RWPE1 (cell line): ENCODE data around the gene CCDC83.

ENCODE experiments used
- CTCF ChIA-PET: fragments of 350-600 bp; sonication (Branson Sonifier 250); formaldehyde crosslinking; extraction: SDS; loops from one replicate; lab custom pipeline; 2021; lab: Yijun Ruan, JAX
- POLR2A ChIA-PET: fragments of 400-600 bp; formaldehyde crosslinking; extraction: SDS; loops from one replicate; lab custom pipeline; 2020; ENCODE audit warnings: antibody characterized with exemption; ENCODE audit not compliant: low non-redundant PET; lab: Yijun Ruan, JAX
- DNase-seq: peaks from one replicate; pipeline ENCODE4 v3.0.0; 2012; ENCODE audit warnings: low spot score
- H3K27ac ChIP-seq: fragments of 450-650 bp; 2 replicates; pipeline ENCODE4 v1.5.1; 2017
- TF ChIP-seq, protein P1 (sequence below): fragments of 450-650 bp; conservative IDR thresholded peaks from 2 replicates; pipeline ENCODE4 v1.5.1; 2017; ENCODE audit warnings: low read depth, mild to moderate bottlenecking

Gene CCDC83

DNA sequence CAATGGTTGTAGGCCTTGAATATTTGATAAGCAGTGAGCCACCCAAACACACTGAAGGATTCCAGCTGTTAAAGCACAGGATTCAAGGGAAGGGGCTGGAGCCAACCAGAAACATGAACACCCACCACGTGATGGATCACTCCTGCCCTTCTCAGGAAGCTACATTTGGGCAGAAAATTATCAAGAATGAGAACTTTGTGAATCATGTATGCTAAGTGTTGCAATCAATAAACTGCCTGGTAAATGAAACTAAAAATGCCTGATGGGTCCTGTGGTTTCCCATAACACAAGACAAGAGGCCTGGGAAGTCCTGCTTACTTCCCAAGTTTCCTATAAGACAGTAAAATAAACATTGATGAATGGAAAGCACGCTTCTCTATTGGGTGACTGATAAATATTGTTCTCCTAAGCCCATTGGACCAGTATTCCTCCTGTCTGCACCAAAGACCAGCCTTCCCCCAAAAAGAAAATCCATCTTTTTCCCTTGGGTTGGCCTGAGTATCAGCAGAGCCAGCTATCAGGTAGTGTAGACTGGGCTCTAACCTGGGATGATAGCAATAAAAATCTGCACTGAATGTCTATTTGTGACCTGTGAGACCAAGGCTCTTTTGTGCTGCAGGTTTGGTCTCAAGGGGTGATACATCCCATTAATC, 98.4 kb downstream of the CCDC83 start:
- POLR2A ChIA-PET, result no interaction called here
- no peak overlapping the region for H3K27ac ChIP-seq
- TF ChIP-seq, protein P1, sequence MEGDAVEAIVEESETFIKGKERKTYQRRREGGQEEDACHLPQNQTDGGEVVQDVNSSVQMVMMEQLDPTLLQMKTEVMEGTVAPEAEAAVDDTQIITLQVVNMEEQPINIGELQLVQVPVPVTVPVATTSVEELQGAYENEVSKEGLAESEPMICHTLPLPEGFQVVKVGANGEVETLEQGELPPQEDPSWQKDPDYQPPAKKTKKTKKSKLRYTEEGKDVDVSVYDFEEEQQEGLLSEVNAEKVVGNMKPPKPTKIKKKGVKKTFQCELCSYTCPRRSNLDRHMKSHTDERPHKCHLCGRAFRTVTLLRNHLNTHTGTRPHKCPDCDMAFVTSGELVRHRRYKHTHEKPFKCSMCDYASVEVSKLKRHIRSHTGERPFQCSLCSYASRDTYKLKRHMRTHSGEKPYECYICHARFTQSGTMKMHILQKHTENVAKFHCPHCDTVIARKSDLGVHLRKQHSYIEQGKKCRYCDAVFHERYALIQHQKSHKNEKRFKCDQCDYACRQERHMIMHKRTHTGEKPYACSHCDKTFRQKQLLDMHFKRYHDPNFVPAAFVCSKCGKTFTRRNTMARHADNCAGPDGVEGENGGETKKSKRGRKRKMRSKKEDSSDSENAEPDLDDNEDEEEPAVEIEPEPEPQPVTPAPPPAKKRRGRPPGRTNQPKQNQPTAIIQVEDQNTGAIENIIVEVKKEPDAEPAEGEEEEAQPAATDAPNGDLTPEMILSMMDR, result no peak
- CTCF ChIA-PET, result interaction anchor here (0.7 kb wide), 1 partner anchor 99 kb away, joined by 6 read pairs; the partner anchor contains the start of gene CCDC83
- no peak for DNase-seq

DNA sequence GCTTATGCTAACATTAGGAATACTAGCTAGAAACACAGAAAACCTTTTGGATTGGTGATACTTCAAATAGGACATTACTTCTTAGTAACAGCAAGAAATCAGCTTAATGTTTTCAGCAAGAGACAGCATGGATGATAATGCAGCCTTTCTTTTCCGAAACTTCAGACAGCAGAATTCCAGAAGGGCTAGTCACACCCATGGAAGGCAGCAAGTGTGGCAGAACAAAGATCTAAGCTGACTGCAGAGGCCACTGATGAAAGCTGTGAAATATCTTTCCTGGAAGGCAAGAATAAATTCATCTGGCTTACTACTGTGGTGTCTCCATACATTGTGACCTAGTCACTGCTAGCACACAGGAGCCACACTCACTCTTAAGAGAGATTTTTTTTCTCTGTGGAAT, 100.3 kb downstream of the CCDC83 start:
- CTCF ChIA-PET, result no interaction called here
- no peak overlapping the region for H3K27ac ChIP-seq
- TF ChIP-seq, protein P1, result no peak
- POLR2A ChIA-PET, result no interaction called here
- no peak for DNase-seq

DNA sequence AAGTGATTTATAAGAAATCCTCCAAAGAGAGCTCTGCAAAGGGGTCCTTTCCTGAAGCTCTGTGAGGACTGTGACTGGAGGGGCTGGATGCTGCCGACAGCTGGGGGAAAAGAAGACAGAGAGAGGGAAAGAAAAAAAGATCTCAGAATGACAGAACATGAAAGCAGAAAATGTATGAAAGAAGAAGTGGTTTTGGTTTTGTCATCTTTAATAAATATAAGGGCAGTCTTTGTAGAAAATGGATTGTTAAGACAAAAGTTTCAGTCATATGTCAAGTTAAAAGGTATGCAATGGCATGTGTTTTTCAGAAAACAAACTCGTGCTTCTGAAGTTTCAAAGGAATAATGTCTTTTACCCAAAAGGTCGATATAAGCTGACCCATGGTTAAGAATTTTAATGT, 105.5 kb downstream of the CCDC83 start:
- DNase-seq, result no peak
- TF ChIP-seq, protein P1, result no peak
- ChIA-PET CTCF (interaction anchor here (1.3 kb wide), 2 partner anchors 106 to 236 kb away, joined by 3 to 4 read pairs; partner anchors contain the start of gene CCDC83), POLR2A (no interaction called here)
- H3K27ac ChIP-seq, result no peak overlapping the region

DNA sequence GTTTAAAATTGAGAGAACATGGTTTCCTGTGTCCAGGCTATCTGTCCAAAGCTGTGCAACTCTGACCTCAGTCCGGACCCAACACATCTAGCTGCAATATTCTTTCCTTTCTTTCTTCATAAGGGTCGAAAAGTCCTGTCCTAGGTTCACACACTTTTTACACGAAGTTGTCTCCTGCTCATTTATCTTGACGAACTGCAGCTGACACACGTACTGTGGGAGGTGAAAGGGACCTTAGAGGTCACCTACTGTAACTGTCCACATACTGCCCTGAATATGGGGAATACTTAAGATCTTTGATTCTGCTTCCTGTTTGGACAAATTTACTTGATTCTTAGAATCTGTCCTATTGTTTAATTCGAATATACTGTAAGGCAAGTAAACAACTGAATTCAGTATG, 105.9 kb downstream of the CCDC83 start:
- no peak for DNase-seq
- TF ChIP-seq, protein P1, result no peak
- CTCF ChIA-PET, result interaction anchor here (1.1 to 1.3 kb wide), 3 partner anchors 10 to 235 kb away, joined by 3 to 5 read pairs (median 4); partner anchors contain the start of gene CCDC83
- POLR2A ChIA-PET, result no interaction called here
- H3K27ac ChIP-seq, result no peak overlapping the region

DNA sequence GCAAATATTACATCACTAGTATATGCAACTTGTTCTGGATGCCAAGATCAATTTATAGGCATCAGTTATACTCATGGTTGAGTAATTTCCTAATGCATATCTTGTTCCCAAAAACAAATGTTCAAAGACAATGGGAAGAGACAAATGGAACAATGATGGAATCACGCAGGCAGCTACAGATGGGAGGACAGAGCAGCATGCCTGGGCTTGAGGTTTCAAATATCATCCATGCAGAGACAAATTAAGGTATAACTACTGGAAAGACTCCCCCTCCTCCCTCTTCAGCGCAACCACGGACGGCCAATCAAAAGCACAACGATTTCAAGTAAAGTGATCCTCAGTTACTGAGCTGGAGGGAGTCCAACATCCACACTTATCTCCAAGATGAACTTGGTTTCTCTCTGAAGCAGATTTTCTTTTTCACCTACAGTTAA, 106.8 kb downstream of the CCDC83 start:
- TF ChIP-seq, protein P1, result no peak
- no peak overlapping the region for H3K27ac ChIP-seq
- POLR2A ChIA-PET, result no interaction called here
- CTCF ChIA-PET, result interaction anchor here (1.1 to 1.3 kb wide), 3 partner anchors 11 to 235 kb away, joined by 3 to 5 read pairs (median 4); partner anchors contain the start of gene CCDC83
- peak; percentile 43 for DNase-seq

DNA sequence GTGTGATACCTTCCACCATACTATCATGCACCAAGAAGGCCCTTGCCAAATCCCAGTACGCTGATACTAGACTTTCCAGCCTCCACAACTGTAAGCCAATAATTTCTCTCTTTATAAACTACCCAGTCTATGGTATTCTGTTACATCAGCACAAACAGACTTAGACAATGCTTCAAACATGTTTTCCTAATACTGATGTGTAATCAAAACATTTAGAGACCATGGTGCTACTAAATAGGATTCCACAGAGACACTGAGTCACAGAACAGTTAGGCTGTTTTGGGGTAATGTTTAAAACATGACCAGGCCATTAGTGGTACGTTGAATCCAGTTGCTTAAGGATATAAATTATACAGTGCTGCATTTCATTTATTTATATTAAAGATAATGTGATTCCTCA, 110.0 kb downstream of the CCDC83 start:
- ChIA-PET POLR2A (no interaction called here), CTCF (no interaction called here)
- TF ChIP-seq, protein P1, result no peak
- no peak overlapping the region for H3K27ac ChIP-seq
- no peak for DNase-seq
